AML-193 (cell line): ENCODE measurements around the gene CAMSAP1.
"Not testable (repeated sequence)": the region's sequence is repeated elsewhere in the genome, so short reads cannot be mapped to it uniquely, and the experiment has no call there.

Experiments used
- DNase-seq, 2 experiments: peaks; one replicate each; lab custom pipeline; 2025; lab: John Stamatoyannopoulos, UW

Gene CAMSAP1

DNA sequence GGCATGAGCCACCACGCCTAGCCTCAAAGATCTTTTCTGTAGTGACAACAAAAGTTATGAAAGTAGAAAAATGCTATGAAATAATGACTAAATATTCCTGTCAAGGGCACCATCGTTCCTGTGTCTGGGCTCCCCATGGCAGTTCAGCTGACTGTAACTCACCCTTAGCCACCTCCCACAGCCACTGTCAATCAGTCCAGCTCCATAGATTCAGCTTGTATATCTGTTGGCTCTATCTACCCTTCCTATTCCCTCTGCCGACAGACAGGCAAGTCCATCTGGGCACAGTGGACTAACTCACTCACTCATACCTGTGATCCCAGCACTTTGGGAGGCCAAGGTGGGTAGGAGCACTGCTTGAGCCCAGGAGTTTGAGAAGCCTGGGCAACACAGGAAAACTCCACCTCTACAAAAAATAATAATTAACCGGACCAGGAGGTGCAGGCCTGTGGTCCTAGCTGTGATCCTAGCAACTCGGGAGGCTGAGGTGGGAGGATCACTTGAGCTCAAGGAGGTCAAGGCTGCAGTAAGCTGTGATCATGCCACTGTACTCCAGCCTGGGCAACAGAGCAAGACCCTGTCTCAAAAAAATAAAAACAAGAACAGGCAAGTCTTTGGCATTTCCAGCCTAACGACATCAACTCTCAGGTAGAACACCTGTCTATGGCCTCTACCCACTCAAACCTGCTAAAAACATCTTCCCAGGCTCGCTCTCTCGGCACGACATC is 6.2 kb downstream of the CAMSAP1 start:
- no peak for DNase-seq

- no peak for DNase-seq
These were observed 8.5 kb downstream of the CAMSAP1 start for GRCh38 chr9:135898634-135899407.

DNA sequence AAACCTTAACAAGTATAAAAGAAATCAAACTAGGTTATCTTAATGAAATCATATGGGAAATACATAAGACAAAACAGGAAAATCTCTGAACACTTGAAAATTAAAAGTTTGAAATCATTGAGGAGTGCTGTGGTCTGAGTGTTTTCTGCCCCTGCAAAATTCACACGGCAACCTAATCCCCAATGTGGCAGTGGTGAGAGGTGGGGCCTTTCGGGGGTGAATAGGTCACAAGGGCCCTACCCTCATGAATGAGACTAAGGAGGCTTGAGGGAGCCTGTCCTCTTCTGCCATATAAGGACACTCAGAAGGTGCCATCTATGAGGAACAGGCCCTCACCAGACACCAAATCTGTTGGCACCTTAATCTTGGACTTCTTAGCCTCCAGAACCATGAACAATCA is 10.7 kb downstream of the CAMSAP1 start:
- no peak for DNase-seq

GRCh38 chr9:135896205-135896604 is 11.1 kb downstream of the CAMSAP1 start:
- no peak for DNase-seq

DNA sequence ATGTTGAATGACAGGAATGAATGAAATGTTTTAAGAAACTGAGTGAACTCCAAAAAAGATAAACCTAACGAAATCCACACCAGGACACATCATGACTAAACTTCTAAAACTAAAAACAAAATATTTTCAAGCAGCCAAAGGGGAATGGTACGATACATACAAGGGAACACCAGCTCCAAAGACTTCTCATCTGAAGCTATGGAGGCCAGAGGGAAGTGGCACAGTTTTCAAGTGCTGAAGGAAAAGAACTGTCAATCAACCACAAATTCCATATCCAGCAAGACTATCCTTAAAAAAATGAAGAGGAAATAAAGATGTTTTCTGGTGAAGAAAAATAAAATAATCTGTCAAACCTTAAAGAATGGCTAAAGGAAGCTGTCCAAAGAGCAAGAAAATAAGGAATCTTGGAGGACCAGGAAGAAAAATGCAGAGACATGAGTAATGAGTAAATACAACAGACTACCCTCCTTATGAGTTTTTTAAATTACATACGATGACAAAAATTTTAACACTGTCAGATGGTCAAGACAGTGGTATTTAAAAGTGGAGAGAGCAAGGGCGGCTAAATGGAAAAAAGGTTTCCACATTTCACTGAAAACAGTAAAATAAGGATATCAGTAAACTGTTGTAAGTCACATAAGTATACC is 12.0 kb downstream of the CAMSAP1 start:
- DNase-seq = no peak

- DNase-seq = no peak
These were observed 14.2 kb downstream of the CAMSAP1 start for GRCh38 chr9:135893104-135893503.

- not testable (repeated sequence) for DNase-seq
These were observed 15.0 kb downstream of the CAMSAP1 start for GRCh38 chr9:135892327-135892726.

DNA sequence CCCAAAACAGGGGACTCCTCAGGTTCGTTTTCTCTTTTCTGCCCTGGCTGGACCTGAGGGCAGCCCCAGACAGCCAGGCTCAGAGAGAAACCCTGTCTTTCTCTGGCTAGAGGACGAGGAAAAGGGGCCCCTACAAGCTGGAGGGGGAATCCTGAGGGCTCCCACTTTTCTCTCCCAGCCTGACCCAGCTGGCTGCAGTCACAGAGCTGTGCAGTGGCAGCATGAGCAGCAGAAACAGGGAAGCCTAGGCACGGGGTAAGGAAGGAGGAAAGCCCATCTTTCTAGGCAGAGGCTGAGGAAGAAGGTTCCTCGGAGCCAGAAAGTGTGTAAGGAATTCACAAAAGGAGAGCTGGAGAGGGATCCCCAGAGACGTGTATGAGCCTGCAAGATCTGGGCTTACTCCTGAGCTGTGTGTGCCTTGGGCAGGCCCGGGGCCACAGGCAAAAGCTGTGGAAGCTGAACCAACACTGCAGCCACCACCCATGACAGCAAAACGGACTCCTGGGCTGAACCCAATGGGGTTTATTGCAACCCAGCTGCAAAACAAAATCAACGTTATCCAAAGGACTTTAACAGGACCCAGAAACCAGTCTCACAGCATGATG is 16.2 kb downstream of the CAMSAP1 start:
- DNase-seq = no peak

DNA sequence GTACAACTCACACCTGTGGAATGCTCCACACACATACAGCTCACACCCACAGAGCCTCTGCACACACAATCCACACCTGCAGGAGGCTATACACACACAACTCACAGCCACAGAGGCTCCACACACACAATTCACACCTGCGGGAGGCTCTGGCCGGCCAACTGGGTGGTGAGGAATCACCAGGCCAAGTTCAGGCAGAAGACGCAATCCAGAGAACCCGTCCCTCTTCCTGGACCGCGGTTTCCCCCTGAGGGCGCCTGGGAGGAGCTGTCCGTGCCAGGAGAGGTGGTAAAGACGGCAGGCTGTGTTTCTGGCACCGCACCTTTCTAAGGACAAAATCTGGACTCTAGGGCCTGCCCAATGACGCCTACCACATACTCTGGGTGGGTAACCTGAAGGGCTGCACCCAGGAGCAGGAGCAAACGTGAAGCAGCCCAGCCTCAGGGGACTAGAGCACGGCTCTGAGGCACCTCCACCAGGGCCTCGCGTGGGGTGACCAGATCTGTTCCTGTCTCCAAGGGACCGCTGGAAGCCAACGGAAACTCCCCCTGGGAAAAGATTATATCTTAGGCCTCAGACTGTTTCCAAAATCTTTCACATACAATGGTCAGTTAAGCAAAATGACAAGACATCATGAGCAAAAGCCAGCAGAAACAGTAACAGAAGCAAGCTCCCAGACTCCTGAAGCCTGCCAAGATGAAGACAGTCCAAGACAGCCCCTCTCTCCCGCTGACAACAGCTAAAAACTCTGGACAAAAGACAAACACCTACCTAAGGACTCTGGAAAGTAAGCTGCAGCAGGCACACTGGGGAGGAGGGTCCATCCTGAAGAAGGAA is 16.9 kb downstream of the CAMSAP1 start:
- no peak for DNase-seq

- DNase-seq = no peak
These were observed 17.7 kb downstream of the CAMSAP1 start for GRCh38 chr9:135889564-135890189.

DNA sequence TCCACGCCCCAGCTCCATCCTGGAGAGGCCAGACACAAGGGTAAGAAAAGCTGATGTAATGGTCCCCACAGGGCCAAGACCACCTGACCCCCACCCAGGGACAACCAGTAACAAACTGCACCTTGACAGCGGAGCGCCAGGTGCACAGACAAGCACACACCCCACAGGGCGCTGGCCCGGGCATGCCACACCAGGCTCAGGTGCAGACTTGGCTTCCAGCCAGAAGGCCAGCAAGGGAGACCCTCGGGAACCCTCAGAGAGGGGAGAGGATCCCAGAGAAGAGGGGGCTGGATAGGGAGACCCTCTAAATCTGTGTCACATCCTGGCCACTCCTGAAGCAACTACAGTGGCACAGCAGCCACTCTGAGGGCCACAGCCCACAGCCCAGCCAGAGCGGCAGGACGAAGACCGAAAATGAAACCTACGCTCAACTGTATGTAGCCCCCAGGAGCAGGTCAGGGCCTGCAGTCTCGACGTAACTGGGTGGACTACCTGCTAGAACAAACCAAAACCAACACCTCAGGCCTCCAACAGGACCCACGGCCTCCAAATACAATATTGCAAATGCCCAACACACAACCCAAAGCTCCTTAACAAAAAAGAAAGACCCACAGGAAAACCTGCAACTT is 18.5 kb downstream of the CAMSAP1 start:
- DNase-seq = no peak

DNA sequence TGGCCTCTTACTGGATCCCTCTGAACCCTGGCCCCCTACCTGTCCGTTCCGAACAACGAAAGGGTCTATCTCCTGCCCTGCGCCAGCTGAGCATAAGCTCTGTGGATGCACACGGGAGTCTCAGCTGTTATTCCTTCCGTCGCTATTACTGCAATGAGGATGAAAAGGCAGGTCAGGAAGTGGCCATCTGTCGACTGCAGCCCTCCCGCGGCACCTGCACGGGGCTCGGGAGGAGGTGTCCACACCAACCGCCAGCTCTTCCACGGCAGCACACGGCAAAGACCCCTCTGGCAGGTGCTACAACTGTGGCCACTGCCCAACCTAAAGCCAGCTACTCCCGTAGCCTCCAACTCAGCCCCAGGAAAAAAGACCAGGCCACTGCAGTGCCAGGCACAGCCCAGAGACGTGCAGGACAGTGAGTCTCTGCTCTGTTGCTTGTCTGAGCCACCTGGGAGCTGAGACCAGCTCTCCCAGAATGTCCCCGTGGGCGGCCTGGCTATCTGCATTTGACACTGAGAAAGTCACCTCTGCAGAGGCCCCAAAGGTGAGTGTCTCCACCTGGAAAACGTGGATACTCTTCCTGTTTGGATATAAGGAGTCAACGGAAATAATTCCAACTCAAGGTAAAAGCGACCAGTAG is 19.1 kb downstream of the CAMSAP1 start:
- DNase-seq = no peak

DNA sequence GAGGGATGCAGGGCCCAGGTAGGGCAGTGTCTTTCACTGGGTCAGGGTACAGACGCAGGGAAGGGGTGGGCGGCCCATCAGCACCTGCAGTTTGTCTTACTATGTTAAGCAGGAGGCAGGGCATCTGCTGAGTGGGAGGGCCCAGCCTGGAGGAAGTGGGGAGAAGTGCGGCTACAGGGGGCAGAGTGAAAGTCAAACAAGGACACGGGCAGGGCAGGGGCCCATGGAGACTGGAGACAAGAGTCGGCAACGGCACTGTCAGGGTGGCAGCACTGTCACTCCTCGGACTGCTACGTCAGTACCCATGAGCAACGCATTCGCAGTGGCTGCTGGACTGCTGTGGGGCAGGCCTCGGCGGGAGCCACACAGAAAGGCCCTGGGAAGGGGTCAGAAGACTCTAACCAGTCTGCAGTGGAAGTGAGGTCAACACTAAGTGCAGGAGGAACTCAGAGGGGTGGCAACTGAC is 19.7 kb downstream of the CAMSAP1 start:
- peak; percentile 60 to 65 for DNase-seq

GRCh38 chr9:135887021-135887507 is 20.3 kb downstream of the CAMSAP1 start:
- peak; percentile 78 to 85 for DNase-seq

DNA sequence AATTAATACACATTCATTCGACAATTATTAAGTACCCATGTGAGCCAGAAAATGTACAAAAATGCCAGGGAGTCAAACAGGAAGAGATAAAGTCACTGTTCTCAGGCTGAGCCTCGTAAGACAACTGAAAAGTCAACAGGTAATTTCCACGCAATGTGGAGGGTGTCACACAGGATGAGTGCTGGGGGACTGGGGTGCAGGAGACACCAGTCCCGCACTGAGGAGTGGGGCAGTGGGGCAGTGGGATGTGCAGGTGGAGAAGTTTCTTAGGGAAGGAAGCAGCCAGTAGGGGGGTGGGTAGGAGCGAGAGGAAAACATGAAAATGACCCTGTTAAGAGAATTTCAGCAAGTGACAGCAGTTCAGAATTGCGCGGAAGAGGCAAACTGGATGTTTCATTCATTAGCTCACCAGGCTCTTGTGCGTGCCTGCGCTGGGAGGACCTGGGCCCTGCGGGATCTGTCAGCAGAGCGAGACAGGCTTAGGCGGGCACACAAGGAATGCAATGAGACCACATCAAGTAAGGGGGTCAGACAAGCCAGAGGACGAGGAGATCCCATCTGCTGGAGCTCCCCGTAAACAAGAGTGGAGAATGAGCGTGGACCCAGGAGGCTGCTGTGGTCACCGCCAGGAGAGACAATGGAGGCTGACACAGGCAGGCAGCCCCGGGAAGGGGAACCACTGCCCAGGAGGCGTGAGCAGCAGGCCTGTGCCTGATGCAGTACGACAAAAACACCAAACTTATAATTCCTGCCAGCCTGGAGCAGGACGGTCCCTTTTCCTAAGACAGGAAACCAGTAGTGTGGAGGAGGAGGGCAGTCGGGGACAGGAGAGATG is 21.0 kb downstream of the CAMSAP1 start:
- DNase-seq = no peak

- no peak for DNase-seq
These were observed 22.1 kb downstream of the CAMSAP1 start for GRCh38 chr9:135885100-135885853.

- no peak for DNase-seq
These were observed 22.9 kb downstream of the CAMSAP1 start for GRCh38 chr9:135884328-135885035.
